ENCODE data around the gene RNU6-7.

Gene RNU6-7

GRCh38 chr14:32201816-32202490, at the start of gene RNU6-7:
Gene RNU6-7, plus strand, starts transcription at chr14:32202045.
- no peak for FAIRE-seq

DNA sequence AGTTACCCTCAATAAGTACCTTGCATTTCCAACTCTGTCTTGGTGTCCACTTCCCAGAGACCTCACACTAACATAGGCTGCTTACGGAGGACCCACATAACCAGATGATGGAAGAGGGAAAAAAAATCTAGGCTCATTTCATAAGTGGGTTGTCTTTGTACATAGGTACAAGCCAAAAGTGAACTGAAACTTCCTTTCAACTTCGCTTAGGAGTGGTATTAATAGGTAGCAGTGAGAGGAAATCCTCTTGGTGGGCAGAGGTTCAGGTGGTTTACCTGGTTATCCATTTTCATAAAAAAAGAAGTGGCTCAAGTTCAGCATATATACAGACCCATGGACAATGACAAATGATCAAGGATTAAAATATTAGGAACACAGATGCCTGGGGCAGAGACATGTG, 35.8 kb upstream of the RNU6-7 start:
- no peak for FAIRE-seq

- FAIRE-seq: no peak
Measured at GRCh38 chr14:32166924-32167323, 34.9 kb upstream of the RNU6-7 start.

- no peak for FAIRE-seq
Measured at GRCh38 chr14:32167907-32168306, 33.9 kb upstream of the RNU6-7 start.

DNA sequence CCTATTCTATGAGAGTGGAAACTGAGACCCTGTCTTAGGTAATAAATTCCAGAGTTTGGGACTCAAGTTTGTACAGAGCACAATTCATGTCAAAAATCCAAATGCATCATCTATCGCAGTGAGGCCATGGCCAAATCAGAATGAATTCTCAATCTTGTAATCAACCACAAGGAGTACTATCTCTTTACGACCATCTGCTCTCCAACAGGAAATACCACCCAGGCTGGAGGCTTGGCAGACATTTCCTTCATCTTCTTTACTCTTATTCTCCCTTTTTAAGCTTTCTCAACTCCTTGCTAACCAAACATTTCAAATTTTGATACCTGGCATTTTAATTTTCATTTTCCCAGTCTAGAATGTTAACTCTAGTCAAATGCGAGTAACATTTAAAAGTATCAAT, 32.7 kb upstream of the RNU6-7 start:
- FAIRE-seq: no peak

DNA sequence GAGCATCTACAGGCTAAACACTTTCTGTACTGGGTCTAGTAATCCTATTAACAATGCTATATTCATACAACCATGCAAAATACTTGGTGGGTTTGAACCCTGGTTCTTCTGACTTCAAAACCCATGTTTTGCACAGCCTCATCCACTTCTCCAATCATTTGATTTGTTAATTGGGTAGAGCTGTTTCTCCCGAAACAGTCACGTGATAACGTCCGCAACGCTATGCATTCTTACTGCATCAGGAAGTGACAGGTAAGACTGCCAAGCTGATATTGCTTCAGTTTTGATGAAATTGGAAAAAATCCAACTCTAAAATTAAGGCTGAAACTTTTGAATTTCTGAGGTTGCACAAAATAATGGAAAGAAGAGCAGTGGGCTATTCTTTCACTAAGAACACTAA, 30.4 kb upstream of the RNU6-7 start:
- no peak for FAIRE-seq

DNA sequence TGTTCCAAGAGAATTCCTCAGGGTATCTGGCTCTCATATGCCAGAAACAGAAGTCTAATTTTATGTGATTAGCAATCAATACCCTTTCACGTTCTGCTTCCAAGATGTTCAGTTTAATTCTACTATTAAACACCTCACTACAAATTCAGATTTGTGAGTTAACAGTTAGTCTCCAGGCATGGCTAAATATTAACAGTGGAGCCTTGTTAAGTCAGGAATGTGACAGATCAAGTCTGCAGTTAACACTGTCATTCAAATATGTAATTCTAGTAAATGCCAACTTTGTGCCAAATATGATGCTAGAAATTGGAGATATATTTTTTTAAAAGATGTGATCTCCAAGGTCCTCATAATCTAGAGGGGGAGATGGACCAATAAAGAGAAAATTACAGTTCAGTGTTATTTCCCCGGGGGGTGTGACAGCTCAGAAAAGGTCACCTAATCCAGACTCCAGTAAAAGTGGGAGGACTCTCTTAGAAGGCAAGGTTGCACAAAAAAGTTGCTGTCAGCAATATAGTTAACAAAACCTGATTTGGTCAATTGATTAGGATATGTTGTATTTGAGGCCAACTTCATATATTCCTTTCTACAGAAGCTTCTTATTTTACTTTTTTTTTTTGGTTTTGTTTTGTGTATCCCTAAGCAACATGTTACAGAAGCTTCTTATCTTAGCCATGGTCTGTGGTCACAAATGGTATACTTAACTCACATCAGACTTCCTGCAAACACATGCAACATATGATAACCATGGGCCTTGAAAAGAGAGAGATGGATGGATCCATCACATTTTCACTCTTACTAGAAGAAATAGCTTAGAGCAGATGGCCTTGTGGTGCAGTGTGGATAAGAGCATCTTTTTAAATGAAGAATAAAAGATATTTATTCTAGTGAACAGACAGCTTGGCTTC, 18.4 kb upstream of the RNU6-7 start:
- no peak for FAIRE-seq

DNA sequence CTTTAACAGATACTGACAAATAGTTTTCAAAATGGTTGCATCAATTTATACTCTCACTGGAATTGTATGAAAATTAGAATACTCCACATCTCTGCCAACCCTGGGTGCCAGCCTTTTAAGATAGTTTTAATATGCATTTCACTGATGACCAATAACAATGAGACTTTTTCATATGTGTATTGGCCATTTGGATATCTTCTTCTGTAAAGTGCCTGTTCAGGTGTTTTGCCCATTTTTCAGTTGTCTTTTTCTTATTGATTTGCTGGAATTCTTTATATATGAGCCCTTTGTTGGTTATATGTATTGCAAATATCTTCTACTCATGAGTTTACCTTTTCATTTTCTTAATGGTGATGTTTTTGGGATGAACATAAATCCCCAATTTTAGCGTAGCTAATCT, 16.7 kb upstream of the RNU6-7 start:
- no peak for FAIRE-seq

DNA sequence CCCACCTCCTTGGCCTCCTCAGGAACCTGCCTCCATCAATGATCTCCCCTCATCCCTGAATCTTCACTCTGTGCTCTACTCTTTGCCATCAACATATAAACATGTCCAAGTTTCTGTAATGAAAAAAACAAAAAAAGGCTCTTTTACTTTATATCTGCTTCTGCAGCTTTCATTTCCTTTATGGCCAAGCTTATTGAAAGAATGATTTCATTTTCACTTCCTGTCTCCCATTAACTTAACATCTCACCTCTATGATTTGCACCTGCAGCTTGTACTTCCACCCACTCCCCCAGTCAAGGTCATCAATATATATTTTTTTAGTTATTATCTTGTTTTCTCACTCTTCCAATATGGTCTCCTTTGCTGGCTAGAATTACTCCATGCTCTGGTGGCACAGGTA, 15.6 kb upstream of the RNU6-7 start:
- FAIRE-seq: no peak

- no peak for FAIRE-seq
Measured at GRCh38 chr14:32189811-32190210, 12.0 kb upstream of the RNU6-7 start.

GRCh38 chr14:32190673-32191072, 11.2 kb upstream of the RNU6-7 start:
- no peak for FAIRE-seq

GRCh38 chr14:32192712-32193373, 9.0 kb upstream of the RNU6-7 start:
- no peak for FAIRE-seq

GRCh38 chr14:32193532-32193931, 8.3 kb upstream of the RNU6-7 start:
- FAIRE-seq: no peak

DNA sequence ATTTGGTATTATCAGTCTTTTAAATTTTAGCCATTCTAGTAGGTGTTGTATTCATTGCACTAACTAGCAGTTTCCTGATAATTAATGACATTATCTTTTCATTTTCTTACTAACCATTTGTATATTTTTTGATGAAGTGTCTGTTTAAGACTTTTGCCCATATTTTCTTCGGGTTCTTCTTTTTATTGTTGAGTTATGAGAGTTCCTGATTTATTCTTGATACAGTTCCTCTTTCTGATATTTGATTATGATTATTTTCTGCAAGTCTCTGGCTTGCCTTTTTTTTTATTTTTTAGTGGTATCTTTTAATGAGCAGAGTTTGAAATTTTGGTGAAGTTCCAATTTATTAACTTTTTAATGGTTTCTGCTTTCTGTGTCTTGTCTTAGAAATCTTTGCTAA, 6.2 kb upstream of the RNU6-7 start:
- no peak for FAIRE-seq

GRCh38 chr14:32197919-32198318, 3.9 kb upstream of the RNU6-7 start:
- FAIRE-seq: no peak

DNA sequence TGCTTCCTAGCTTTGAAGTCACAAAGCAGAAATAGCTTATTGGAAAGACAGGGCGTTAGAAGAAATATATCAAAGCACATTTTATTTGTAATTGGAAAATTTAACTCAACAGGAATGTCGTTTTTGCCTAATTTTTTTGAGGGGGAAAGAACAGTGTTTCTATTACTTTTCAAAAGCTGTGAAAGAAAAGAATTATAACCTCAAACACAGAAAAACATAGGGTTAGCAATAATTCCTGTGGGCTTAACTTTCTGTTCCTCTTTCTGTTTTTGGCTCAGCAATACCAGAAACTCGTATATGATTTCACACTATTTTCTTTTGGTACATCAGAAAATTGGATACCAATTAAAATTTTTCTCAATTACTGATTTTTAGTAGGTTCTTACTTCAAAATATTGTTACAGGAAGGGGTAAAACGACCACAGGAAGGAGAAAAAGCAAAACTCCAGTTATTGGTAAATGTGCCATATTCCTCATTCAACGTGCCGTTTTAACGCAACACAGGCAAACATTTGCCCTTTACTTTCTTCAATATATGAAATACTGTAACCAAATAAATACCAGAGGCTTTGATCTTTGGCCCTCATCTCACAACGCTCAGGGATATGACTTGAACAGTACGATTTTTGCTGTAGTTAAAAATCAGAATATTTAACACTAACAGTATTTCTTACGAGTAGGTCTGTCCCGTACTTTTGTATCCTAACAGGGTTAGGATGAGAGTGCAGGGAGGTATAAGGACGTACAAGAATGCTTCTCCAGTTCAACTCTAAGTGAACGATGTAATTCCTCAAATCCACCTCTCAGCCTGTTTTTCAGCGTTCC, 1.3 kb upstream of the RNU6-7 start:
- FAIRE-seq: no peak

GRCh38 chr14:32201193-32201815, 541 bp upstream of the RNU6-7 start:
- no peak for FAIRE-seq

DNA sequence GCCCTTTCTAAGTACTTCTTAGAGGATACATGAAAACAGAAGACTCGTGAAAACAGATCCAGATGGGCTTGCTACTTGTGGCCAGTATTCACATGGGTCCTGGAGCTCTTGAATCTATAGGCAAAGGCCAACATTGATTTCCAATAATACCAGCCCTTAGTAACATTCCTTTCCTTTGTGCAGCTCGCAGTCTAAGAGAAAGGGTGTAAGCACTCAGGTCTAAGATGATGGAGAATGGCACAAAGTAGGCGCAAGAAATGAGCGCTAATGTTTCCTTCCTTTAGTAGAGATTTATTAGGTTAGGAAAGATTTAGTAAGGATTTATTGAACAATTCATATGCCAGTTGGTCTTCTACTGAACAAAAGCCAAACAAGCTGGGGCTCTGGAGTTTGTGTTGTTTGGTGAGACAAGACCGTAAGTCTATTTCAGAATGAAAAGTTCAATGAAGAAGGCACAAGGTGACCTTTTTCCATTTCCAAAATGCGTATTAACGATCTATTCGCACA, 699 bp downstream of the RNU6-7 start:
- FAIRE-seq: no peak

GRCh38 chr14:32202998-32203882, 1.4 kb downstream of the RNU6-7 start, which contains the start of gene RNU6-8:
Gene RNU6-8, minus strand, starts transcription at chr14:32203269.
- no peak for FAIRE-seq

GRCh38 chr14:32203928-32204357, 2.1 kb downstream of the RNU6-7 start:
- no peak for FAIRE-seq

DNA sequence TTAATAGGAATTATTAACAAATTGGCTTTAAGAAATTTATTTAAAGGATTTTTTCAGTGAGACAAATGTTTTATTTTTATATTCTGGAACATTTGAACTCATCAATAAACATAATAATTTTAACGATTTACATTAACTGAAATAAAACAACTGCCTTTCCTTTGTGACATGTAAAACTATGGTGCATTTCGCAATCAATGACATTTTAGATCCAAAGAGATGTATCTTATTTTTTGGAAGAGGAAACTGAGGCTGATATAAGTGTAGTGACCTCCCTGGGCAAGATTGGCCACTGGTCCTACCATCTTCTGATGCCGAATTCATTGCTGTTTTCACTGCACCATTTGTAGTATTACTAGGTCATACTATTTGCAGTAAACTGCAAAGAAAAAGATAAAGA, 3.7 kb downstream of the RNU6-7 start:
- FAIRE-seq: no peak
